SK-N-SH treated with all-trans-retinoic acid at 6 μM for 48 hours (cell line): Measurements from ENCODE around the gene KPNB1.

ENCODE experiments used
- ARNTL ChIP-seq: fragments of 450-650 bp; formaldehyde crosslinking; IDR thresholded peaks from 2 replicates; pipeline ENCODE4 v1.5.0; 2020; ENCODE audit warnings: low read depth, mild to moderate bottlenecking, moderate library complexity, borderline replicate concordance
- CSDC2 ChIP-seq: fragments of 250-450 bp; sonication (Bioruptor Pico); IDR thresholded peaks from 2 replicates; pipeline ENCODE4 v1.5.0; 2020; ENCODE audit warnings: mild to moderate bottlenecking, moderate library complexity
- ZFP3 ChIP-seq: fragments of 250-450 bp; sonication (Bioruptor Pico); IDR thresholded peaks from 2 replicates; pipeline ENCODE4 v1.5.0; 2020; ENCODE audit warnings: mild to moderate bottlenecking, moderate library complexity

GRCh38 chr17:47704736-47705135, 55.0 kb downstream of the KPNB1 start:
- TF ChIP-seq CSDC2 (CRISPR knock-in tag), result no peak
- no peak for TF ChIP-seq ARNTL (CRISPR knock-in tag)
- TF ChIP-seq ZFP3, result no peak
